Fibroblast of upper back skin (primary cell): ENCODE data around the gene ERVK3-1.
A peak's percentile ranks its signal among the peaks of the same experiment; 100 is the strongest.
"Not testable (repeated sequence)": the region's sequence is repeated elsewhere in the genome, so short reads cannot be mapped to it uniquely, and the experiment has no call there.

Experiments used
- DNase-seq: peaks from one replicate; pipeline ENCODE4 v3.0.0-alpha.2; 2013

Gene ERVK3-1

GRCh38 chr19:58305932-58306323, 751 bp downstream of the ERVK3-1 start:
- DNase-seq = no peak

GRCh38 chr19:58307736-58308135, 2.6 kb downstream of the ERVK3-1 start:
- no peak for DNase-seq

- DNase-seq = not testable (repeated sequence)
These were observed 5.5 kb downstream of the ERVK3-1 start for GRCh38 chr19:58310685-58311084.

- DNase-seq = no peak
These were observed 6.2 kb downstream of the ERVK3-1 start for GRCh38 chr19:58311345-58311865.

GRCh38 chr19:58315580-58315979, 10.4 kb downstream of the ERVK3-1 start:
- no peak for DNase-seq

- DNase-seq = peak; percentile 31
These were observed 12.4 kb downstream of the ERVK3-1 start for GRCh38 chr19:58317476-58318072.

GRCh38 chr19:58318297-58318696, 13.1 kb downstream of the ERVK3-1 start:
- no peak for DNase-seq

GRCh38 chr19:58319241-58319640, 14.1 kb downstream of the ERVK3-1 start:
- no peak for DNase-seq

GRCh38 chr19:58325311-58326022, 20.3 kb downstream of the ERVK3-1 start:
- DNase-seq = no peak

GRCh38 chr19:58326501-58326913, 21.3 kb downstream of the ERVK3-1 start:
- no peak for DNase-seq

GRCh38 chr19:58326914-58327726, 21.9 kb downstream of the ERVK3-1 start, which contains the start of gene ZSCAN22:
ZSCAN22 (plus strand) TSS chr19:58326994; CDS start chr19:58334803, 7,809 bp downstream.
- peak; percentile 94 for DNase-seq

GRCh38 chr19:58328999-58329398, 23.8 kb downstream of the ERVK3-1 start:
- DNase-seq = no peak

- DNase-seq = peak; percentile 18
These were observed 25.3 kb downstream of the ERVK3-1 start for GRCh38 chr19:58330458-58330857.

GRCh38 chr19:58332697-58333096, 27.5 kb downstream of the ERVK3-1 start:
- DNase-seq = no peak

- DNase-seq = no peak
These were observed 29.6 kb downstream of the ERVK3-1 start for GRCh38 chr19:58334691-58335249.

- DNase-seq = no peak
These were observed 30.5 kb downstream of the ERVK3-1 start for GRCh38 chr19:58335630-58336029.

GRCh38 chr19:58336216-58336615, 31.0 kb downstream of the ERVK3-1 start:
- no peak for DNase-seq

GRCh38 chr19:58336820-58337219, 31.6 kb downstream of the ERVK3-1 start:
- no peak for DNase-seq

- no peak for DNase-seq
These were observed 33.2 kb downstream of the ERVK3-1 start for GRCh38 chr19:58338336-58338735.

- DNase-seq = no peak
These were observed 33.8 kb downstream of the ERVK3-1 start for GRCh38 chr19:58338825-58339558.

GRCh38 chr19:58345558-58345957, 40.4 kb downstream of the ERVK3-1 start:
- no peak for DNase-seq
